SU-DHL-6 (cell line): ENCODE results near the gene COL27A1.

Experiments
- H2AFZ ChIP-seq: fragments of 200-600 bp; sonication (generic); 2 replicates; pipeline ENCODE4 v1.6.1; 2014; ENCODE audit warnings: low read depth, mild to moderate bottlenecking, moderate library complexity, mixed read lengths, antibody characterized with exemption, low read length; ENCODE audit not compliant: severe bottlenecking
- H3F3A ChIP-seq: fragments of 200-600 bp; shearing (Covaris generic); 2 replicates; pipeline ENCODE4 v1.6.0; 2016; ENCODE audit warnings: antibody characterized with exemption, mild to moderate bottlenecking; ENCODE audit not compliant: insufficient read depth
- H3K27ac ChIP-seq: fragments of 200-600 bp; sonication (generic); 2 replicates; pipeline ENCODE4 v1.5.1; 2016; ENCODE audit warnings: low read depth, mild to moderate bottlenecking, low read length, moderate library complexity, mixed read lengths
- H3K27me3 ChIP-seq: fragments of 200-600 bp; sonication (generic), shearing (Covaris generic); 2 replicates; pipeline ENCODE4 v1.6.0; 2014; ENCODE audit warnings: mild to moderate bottlenecking, low read length
- H3K36me3 ChIP-seq: fragments of 200-600 bp; sonication (generic); 2 replicates; pipeline ENCODE4 v1.6.1; 2014; ENCODE audit warnings: mild to moderate bottlenecking, low read length, mixed read lengths
- H3K4me2 ChIP-seq: fragments of 300-600, 200-600 bp; shearing (Covaris generic), sonication (generic); 2 replicates; pipeline ENCODE4 v1.6.0; 2014; ENCODE audit warnings: low read length, low read depth, mild to moderate bottlenecking; ENCODE audit not compliant: poor library complexity, severe bottlenecking
- H3K4me3 ChIP-seq: fragments of 200-600 bp; sonication (generic); 2 replicates; pipeline ENCODE4 v1.5.1; 2014; ENCODE audit warnings: antibody characterized with exemption, low read length, mild to moderate bottlenecking, mixed read lengths; ENCODE audit not compliant: insufficient read depth, poor library complexity, severe bottlenecking
- H3K79me2 ChIP-seq: fragments of 200-600 bp; sonication (generic); 2 replicates; pipeline ENCODE4 v1.6.1; 2014; ENCODE audit warnings: mild to moderate bottlenecking, low read length, moderate library complexity; ENCODE audit not compliant: insufficient read depth
- H3K9ac ChIP-seq: fragments of 200-600 bp; sonication (generic); 2 replicates; pipeline ENCODE4 v1.7.0; 2014; ENCODE audit warnings: mild to moderate bottlenecking, low read length
- H3K9me2 ChIP-seq: fragments of 200-600 bp; sonication (generic); replicated peaks from 2 replicates; pipeline ENCODE4 v1.6.1; 2014; ENCODE audit warnings: low read length; ENCODE audit not compliant: insufficient read depth
- H3K9me3 ChIP-seq: fragments of 200-600 bp; sonication (generic); 2 replicates; pipeline ENCODE4 v1.6.1; 2014; ENCODE audit warnings: low read length, mixed read lengths; ENCODE audit not compliant: insufficient read depth
- H4K20me1 ChIP-seq: fragments of 200-600 bp; sonication (generic); 2 replicates; pipeline ENCODE4 v1.6.1; 2014; ENCODE audit warnings: low read depth, mild to moderate bottlenecking, antibody characterized with exemption, low read length, moderate library complexity, mixed read lengths
- EZH2phosphoT487 ChIP-seq: fragments of 200-600 bp; sonication (generic), shearing (Covaris generic); conservative IDR thresholded peaks from 2 replicates; pipeline ENCODE4 v1.6.1; 2018; ENCODE audit warnings: mild to moderate bottlenecking, antibody characterized with exemption, low read length, moderate library complexity, mixed read lengths
- TF ChIP-seq, protein P1 (sequence below): fragments of 200-600 bp; sonication (generic); IDR thresholded peaks from one replicate; pipeline ENCODE4 v1.5.1; 2017; ENCODE audit warnings: antibody characterized with exemption, mild to moderate bottlenecking, low read length, moderate library complexity; ENCODE audit not compliant: insufficient read depth, poor library complexity, severe bottlenecking

COL27A1 gene

GRCh38 chr9:114150608-114151007, 4.7 kb upstream of the COL27A1 start:
- no peak overlapping the region for H3K4me3 ChIP-seq

GRCh38 chr9:114151426-114151956, 3.8 kb upstream of the COL27A1 start:
- no peaks in the 10 kb centered on the region for H3F3A ChIP-seq
- no peaks in the 10 kb centered on the region for H4K20me1 ChIP-seq
- no peak overlapping the region for H3K27ac ChIP-seq
- H3K36me3 ChIP-seq: no peaks in the 10 kb centered on the region
- H3K9ac ChIP-seq: no peak overlapping the region
- no peaks in the 10 kb centered on the region for H3K9me2 ChIP-seq
- H3K4me2 ChIP-seq: no peak overlapping the region
- H3K27me3 ChIP-seq: no peaks in the 10 kb centered on the region
- H3K9me3 ChIP-seq: no peaks in the 10 kb centered on the region
- no peaks in the 10 kb centered on the region for H3K79me2 ChIP-seq
- no peak overlapping the region for H3K4me3 ChIP-seq
- no peak for TF ChIP-seq EZH2phosphoT487
- TF ChIP-seq, protein P1, sequence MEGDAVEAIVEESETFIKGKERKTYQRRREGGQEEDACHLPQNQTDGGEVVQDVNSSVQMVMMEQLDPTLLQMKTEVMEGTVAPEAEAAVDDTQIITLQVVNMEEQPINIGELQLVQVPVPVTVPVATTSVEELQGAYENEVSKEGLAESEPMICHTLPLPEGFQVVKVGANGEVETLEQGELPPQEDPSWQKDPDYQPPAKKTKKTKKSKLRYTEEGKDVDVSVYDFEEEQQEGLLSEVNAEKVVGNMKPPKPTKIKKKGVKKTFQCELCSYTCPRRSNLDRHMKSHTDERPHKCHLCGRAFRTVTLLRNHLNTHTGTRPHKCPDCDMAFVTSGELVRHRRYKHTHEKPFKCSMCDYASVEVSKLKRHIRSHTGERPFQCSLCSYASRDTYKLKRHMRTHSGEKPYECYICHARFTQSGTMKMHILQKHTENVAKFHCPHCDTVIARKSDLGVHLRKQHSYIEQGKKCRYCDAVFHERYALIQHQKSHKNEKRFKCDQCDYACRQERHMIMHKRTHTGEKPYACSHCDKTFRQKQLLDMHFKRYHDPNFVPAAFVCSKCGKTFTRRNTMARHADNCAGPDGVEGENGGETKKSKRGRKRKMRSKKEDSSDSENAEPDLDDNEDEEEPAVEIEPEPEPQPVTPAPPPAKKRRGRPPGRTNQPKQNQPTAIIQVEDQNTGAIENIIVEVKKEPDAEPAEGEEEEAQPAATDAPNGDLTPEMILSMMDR: no peak
- H2AFZ ChIP-seq: no peak overlapping the region

More at GRCh38 chr9:114150608-114151007, 4.7 kb upstream of the COL27A1 start:
- Histone ChIP-seq H3K27me3 (no peaks in the 10 kb centered on the region), H3K36me3 (no peaks in the 10 kb centered on the region), H3K9me3 (no peaks in the 10 kb centered on the region), H3F3A (no peaks in the 10 kb centered on the region), H3K27ac (no peak overlapping the region), H2AFZ (no peak overlapping the region), H3K9ac (no peak overlapping the region), H3K9me2 (no peaks in the 10 kb centered on the region), H4K20me1 (no peaks in the 10 kb centered on the region), H3K4me2 (no peak overlapping the region), H3K79me2 (no peaks in the 10 kb centered on the region)
- TF ChIP-seq, protein P1: no peak
- TF ChIP-seq EZH2phosphoT487: no peak

- Histone ChIP-seq H3K27ac (no peak overlapping the region), H3K27me3 (no peaks in the 10 kb centered on the region), H3K4me3 (no peak overlapping the region), H2AFZ (no peak overlapping the region), H3K9me3 (no peaks in the 10 kb centered on the region), H3K9me2 (no peaks in the 10 kb centered on the region), H3K79me2 (no peaks in the 10 kb centered on the region), H3F3A (no peaks in the 10 kb centered on the region), H3K9ac (no peak overlapping the region), H3K36me3 (no peaks in the 10 kb centered on the region), H3K4me2 (no peak overlapping the region), H4K20me1 (no peaks in the 10 kb centered on the region)
- TF ChIP-seq, protein P1: no peak
- TF ChIP-seq EZH2phosphoT487: no peak
Measured at GRCh38 chr9:114153761-114154599, 1.4 kb upstream of the COL27A1 start.
